NCI-H1694 (cell line): Measurements from ENCODE around the gene COL5A1.

Experiments used
- DNase-seq: peaks from one replicate; lab custom pipeline; 2025; lab: John Stamatoyannopoulos, UW

COL5A1 gene

DNA sequence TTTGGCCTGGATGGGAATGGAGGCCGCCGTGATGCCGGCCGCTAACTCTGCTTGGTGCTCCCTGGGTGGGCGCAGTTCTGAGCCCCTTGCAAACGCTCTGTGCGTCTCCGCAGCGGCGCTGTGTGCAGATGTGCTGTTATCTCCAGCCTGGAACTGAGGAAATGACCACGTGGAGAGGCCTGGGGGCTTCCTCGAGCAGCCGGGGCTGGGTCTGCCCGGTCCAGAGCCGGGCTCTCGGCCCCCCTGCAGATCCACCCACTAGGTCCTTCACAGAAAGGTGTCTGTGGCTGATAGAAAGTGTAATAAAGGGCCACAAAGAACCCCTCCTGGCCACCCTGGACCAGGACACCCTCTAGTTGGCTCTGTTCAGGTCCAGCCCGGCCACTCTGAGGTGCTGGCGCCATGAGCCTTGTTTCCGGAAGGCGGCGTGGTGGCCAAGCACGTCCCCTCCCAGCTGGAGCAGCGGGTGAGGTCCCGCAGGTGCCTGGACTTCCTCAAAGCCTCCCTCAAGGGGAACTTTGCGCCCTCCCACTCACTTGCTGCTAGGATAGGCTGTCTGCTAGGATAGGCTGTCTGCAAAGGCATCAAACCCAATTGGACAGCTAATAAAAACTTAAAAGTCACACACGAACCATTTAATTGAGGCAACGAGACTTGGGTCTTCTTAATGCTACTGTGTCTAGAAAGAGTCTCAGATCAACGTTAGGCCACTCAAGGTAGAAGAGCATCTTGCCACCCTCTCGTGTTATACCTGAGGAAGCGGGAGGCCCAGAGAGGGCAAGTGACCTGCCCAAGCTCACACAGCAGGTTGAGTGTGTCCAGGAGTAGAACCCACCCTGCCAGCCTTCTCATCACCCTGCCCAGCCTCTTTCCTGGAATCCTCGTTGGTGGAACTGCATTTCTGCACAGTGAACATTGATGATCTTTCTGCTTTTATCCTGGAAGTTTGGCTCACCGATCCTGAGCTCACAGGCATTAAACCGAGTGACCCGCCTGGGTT, 129.7 kb downstream of the COL5A1 start:
- no peak for DNase-seq

DNA sequence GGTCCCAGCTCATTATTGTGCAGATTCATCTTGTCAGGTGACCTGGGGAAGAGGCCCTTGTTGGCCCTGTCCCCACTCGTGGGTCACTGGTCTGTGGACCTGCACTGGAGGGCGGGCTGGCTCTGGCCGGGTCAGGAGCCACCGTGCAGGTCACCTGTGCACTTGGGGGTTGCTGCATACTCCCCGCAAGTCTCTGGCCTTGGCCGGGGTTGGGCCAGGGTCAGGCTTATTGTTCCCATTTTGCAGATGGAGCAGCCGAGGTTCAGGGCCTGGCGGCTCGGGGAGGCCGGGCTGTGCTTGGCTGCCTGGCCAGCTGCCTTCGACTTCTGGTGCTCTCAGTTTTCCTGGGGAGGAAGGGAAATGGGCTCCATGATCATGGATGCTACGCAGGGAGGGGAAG, 130.7 kb downstream of the COL5A1 start:
- no peak for DNase-seq

DNA sequence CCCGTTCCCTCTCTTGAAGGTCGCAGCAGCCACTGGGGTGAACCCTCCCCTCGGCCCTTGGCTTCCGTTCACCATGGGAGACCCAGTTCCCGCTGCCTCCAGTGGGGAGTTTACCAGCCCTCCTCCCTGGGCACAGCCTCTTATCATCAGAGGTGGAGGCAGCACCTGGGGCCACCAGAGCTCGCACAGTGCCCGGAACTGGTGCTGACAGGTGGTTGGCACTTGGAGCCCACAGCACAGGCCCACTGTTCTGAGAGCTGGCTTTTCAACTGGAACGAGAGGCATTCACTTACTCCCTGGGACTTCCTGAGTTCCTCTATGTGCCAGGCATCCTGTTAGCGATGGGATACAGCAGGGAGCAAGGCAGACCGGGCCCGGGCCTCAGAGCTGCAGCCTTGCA, 132.2 kb downstream of the COL5A1 start:
- DNase-seq: no peak

DNA sequence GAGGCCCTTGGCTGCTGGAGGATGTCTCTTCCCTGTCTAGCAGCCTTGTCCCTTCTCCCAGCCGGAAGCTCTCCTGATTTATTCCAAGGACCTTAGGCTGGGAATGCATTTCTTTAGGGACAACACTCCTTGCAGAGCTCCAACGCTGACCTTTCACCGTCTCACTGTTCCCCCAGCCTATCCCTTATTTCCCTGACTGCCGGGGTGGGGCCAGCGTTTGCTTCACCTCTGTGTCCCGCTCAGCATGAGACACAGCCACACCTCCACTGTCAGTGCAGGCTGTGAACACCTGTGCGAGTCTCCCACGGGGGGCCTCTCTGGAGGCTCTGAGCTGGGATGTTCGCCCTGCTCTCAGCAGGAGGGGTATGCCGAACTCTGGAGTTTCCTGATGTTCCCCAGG, 132.8 kb downstream of the COL5A1 start:
- no peak for DNase-seq

DNA sequence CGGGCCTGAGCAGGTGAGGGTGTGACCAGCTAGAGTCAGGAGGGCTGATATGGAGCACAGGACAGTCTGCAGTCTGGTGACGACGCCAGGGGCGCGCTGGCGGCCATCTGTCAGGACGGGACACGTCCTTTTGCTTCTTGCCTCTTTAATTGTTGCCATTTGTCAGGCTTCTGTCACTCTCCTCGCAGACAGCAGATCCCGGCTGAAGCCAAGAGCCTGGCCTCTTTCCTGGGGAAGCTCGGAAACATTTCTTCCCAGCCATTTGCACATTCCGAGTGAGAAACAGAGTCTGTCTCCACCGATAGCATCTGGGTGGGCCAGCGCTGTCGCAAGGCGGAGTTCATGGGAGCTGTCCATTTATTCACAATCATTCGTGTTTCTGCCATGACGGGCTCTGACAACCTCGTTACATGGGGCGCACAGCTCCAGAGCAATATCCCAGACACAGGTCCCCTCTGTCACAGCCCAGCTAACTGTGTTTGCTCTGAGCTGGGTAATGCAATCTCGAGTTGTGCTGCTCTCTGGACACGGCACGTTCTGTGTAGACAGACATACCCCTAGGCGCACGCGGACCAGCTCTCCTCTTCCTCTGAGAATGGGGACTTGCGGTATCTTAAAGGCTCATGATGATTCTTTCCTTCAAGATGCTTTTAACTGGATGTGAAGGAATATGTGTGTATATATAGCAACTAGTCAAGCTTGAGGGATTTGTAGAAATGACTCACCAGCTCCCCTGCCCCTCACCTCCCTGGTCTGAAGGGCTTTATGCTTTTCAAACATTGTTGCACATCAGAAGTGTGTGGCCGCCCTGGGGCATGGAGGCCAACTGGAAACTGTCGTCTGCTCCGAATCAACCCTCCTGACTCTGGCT, 133.7 kb downstream of the COL5A1 start:
- DNase-seq: no peak

DNA sequence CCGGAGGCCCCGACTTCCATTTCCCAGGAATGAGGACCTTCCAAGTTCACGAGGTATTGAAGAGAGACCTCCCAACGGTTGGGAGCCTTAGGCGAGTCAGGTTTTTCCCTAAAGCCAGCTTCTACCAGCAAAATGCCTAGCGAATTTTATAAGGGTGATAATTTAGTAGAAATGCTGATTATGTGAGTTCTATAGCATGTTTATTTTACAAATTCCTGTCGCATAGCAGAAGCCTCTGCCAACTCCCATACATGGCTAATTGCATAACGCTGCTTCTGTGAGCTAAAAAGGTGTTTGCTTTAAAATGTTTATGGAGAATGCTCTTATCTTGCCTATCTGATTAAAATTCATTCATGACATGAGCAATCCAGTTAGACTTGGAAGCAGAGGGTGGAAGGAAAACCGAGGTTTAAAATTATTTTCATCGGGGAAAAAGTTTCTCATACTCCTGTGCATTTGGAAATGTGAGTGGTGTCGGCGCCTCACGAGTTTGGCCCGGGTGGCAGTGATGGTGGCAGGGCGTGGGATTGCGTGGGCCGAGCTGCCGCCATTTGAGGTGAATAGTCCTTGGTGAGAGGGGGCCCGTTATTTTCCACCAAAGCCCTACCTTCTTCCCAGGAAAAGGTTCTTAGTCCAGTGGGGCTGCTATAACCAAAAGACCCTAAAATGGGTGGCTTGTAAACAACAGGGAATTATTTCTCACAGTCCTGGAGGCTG, 134.6 kb downstream of the COL5A1 start:
- DNase-seq: no peak

DNA sequence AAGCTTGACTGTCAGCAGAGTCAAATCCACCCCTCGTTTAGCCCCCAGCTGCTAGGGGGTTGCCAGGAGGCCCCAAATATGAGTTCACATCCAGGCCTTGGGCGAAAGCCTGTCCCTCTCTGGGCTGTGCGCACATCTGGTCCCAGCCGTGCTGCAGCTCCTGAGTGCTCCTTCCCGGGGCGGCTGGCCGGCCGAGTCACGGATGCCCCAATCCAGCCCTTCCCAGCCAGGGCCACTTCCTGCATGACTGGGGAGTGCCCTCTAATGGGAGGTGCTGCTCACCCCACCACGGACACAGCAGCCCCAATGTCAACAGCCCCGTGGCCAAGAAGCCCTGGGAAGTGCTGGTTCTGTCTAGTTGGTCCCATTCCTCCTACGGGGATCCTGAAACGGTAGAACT, 135.6 kb downstream of the COL5A1 start:
- no peak for DNase-seq

DNA sequence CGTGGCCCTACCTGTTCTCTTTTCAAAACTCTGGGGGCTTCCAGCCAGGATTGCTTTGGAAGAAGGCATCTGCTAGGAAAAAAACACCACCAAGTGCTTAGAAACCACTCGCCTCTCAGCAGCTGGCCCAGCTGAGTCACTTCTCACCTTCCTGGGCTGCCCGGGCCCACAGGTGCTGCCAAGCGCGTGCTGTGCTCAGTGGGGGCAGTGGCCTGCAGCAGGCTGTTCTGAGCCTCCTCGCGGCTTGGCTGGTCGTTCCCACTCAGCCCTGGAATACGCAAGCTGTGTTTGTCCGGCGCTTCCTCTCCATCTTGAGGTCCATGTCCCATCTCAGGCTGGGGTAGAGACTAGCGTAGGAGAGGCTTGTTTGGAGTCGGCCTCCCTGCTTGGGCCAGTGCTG, 136.6 kb downstream of the COL5A1 start:
- DNase-seq: no peak

DNA sequence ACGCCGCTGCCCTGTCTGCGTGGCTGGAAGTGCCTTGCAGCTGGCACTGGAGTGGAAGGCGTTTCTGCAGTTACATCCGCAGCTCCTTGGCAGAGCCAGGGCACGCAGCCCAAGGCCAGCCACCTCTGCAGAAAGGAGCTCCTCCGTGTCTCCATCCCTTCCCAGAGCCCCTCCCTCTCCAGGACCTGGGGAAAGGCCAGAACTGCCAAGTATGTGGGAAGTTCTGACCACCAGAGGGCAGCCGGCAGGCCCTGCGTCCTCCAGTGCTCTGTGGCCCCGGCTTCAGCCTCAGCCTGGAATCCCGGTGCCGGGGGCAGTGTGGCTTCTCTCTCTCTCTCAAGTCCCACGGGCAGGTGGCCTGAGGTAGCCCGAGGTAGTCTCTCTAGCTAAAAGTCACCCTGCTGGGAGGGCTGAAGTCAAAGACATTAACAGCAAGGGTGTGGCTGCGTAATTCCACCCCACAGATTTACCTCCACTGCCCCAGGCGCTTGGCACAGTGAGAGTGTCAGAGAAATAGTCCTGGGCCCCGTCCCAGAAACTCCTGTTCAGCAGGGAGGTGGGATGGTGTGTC, 137.3 kb downstream of the COL5A1 start:
- no peak for DNase-seq

DNA sequence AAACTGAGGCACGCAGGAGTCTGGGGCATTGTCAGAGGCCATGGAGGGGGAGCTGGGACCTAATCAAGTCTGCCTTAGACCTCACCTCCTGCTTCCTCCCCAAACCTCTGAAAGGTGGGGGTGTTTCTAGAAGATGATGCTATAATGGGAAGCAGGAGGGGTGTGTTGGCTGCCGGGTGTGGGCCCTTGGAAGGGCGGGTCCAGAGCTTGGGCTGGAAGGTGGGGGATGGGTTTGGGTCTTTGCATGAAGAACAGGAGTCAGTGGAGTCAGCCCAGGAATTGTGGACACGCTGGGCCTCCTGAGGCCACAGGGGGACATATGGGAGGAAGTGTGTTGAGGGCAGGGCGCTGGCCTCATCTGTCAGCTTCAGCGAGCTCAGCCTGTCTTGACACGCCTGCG, 138.0 kb downstream of the COL5A1 start:
- no peak for DNase-seq

DNA sequence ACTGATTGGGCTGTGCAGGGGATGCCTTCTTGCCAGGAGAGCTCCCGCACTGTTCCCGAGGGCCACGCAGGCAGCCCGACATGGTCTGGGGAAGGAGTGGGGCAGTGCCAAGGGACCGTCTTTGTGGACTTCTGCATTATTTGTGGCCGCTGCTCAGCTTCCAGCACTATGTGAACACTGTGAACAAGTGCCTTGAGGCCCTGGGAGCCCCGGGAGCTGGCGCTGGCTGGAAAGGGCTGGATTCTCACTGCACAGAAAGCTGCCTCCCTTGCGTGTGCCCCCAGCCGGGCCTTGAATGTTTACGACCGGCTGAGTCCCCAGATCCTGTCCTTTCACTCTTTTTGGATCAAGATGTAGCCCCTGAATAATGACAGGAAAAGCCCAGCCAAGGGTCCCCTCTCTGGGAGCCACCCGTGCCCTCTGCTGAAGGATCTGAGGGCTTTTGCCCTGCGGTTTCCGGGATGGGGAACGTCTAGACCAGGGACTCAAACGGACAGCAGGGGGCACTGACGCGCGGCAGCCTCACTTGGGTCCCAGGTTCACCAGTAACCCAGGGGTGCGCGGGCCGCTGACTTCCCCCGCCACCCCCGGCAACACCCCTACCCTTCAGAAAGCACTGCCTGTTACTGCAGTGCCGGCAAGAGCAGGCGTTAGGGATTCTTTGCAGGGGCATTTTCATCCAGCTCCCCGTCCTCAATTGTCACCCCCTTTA, 140.1 kb downstream of the COL5A1 start:
- DNase-seq: no peak

DNA sequence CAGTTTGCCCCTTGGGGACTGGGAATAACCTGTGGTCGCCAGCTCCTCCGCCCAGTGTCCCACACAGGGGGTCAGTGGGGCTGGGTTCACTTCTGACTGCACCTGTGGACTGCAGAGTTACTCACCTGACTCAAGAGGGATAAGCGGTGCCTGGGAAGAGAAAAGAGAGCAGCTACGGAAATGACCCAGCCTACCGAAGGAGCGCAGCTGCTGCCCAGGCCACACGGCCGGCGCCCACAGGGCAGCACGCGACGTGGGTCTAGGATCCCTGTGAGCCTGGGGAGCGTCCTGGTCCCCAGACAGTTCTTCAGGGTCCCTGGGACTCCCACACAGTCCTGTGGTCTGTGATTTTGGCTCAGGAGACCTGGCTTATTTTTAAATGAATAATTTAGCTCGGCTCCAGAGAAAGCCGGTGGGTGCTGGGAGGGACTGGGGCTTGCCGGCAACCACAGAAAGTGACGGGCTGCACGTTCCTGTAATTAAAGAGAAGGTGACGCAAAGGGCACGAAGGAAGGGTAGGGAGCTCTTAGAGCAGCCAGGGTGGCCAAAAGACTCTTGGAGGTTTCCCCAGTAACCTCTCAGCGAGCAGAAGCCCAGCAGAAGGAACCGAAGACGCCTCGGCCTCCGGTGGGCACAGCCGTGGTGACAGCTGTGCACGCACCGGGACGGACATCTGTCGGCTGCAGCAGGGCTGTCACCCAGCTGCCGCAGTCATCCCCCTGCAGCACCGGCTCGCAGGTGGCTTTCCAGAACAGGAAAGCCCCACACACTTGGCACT, 141.5 kb downstream of the COL5A1 start:
- peak; percentile 27 for DNase-seq

DNA sequence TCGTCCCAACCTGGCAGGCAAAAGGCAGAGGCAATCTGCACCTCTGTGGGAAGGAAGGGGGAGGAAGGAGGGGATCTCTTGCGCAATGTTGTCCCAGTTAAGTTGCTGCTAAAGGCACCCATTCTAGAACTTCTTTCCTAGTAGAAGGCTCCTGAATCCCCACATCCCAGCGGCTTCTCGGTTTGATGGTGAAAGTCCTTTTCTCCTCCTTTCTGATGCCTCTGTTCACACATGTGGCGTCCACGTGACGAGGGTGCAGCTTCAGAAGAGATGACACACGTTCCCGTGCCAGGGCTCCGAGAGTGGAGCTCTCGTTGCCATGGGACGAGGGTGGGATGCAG, 142.1 kb downstream of the COL5A1 start:
- DNase-seq: no peak

DNA sequence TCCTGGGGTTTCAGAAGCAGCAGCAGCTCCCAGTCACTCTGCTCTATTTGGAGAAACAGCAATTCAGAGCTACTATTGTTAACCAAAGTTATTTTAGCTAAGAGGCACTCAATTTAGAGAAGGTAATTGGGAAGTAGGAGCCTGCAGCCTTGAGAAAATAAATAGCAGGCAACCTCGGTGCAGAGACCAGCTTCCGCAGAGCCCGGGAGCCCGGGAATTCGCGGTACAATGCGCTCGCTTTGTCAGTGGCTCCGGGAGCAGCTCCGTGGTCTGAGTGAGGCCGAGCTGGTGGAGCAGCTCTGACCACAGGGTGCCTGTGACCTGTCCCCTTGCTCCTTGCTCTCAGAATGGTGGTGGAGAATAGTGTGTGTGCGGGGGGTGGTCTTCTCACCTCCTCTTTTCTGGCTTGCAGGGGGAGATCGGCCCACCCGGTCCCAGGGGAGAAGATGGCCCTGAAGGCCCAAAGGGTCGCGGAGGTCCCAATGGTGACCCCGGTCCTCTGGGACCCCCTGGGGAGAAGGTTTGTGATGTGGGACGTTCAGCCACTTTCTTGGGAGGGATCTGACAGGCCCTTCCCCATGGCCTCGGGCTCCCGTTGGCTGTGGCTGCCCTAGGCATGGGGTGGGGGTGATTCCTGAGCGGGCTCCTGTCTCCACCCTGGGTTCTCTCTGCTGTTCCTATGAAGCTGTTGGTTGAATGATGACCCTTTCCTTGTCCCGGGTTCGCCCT, 143.1 kb downstream of the COL5A1 start:
- DNase-seq: no peak

DNA sequence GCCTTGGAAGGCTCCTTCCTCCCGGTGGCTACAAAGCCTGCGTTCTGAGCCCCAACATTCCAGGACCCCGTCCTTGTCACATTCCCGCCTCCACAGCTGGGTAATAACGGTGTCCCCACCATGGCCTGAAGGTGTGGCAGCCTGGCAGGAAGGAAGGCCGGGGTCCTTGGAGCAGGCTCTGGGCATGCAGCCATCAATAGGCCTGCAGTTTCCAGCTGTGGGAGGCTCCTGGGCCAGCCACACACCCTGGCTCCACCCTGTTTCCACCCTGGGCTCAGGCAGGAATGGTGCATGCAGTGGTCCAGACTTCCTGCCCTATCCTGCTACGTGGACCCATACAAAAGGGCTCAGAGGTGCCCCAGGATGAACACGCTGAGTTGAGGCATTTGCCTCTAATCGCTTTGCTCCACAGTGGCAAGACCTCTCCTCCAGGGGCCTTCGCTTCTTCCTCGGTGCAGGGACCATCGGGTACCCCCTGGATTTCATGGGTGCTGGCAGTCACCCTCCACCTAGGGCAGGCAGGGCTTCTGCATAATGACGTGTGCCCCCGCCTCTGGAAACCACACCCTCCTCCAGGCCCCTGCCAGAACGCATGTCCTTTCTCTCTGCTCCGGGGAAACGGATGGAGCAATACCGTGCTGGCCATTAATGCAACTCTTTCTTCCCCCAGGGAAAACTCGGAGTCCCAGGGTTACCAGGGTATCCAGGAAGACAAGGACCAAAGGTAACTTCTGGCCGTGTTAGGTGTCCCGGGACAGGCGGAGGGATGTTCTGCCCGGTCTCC, 143.9 kb downstream of the COL5A1 start:
- no peak for DNase-seq

DNA sequence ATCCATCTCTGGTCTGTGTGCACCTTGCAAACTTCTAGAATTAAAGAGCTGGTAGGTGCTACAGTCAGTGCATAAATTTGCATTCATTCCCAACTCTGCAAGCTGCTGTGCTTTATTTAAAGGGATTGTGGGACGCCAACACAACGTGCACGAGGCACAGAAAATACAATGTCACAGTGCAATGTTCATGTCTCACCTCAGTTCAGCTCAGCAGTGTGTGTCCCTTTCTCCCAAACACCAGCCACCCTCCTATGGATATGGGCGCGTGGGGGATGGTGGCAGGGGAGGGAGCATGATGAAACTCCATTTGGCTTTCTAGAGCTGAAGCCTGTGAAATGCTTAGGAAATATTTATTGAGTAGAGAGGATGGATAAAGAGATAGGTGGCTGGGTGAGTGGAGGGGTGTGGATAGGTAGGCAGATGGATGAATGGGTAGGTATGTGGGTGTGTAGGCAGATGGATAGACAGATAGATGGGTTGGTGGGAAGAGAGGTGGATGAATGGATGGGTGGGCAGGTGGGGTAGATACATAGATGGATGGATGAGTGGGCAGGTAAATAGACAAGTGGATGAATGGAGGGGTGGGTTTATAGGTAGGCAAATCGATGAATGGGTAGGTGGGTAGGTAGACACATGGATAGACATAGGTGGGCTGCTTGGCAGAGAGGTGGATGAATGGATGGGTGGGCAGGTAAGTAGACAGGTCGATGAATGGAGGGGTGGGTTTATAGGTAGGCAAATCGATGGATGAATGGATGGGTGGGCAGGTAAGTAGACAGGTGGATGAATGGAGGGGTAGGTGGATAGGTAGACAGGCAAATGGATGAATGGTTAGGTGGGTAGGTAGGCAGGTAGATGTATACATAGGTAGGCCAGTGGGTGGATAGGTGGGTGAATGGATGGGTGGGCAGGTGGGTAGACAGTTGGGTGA, 146.3 kb downstream of the COL5A1 start:
- DNase-seq: no peak

DNA sequence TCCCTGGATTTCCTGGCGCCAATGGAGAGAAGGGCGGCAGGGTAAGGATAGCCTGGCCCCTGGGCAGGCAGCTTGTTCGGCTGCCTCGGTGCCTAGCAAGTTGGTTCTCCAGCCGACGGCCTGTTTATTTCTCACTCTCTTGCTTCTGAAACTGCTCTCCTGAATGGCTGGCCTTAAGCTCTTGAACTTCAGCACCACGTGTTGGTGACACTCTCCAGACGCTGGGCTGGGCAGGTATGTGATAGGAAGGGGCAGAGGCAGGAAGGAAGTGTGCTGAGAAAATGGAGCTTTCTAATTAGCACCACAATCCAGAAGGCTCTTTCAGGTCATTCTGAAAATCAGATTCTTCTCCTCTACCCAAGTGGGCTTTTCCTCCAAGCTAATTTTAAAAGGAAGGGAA, 147.6 kb downstream of the COL5A1 start:
- no peak for DNase-seq

DNA sequence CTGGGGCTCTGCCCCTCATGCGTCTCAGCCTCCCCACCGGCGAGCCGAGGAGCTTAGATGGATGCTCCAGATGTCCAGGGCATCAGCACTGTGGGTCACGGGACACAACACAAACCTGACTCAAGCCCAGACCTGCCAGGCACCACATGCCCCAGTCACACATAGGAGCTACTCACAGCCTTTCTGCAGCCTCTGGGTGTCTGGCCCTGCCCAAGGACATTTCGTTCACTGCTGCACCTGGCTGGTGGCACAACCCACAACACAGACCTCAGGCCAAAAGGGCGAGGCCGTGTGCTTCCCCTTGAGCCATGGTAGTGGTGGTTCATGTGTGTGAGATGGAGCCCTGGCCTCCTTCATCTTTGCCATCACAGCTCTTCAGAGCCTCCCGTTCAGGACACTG, 149.4 kb downstream of the COL5A1 start:
- DNase-seq: no peak
